GM12891 (cell line): Measurements from ENCODE around the gene OR52R1.

Source experiments
- POLR2A ChIP-seq: IDR thresholded peaks from 2 replicates; pipeline ENCODE4 v1.6.1; 2011; ENCODE audit warnings: low read depth, low read length, control low read depth
- POLR2AphosphoS5 ChIP-seq: IDR thresholded peaks from 2 replicates; pipeline ENCODE4 v1.6.1; 2011; ENCODE audit warnings: low read depth, low read length, control low read depth

GRCh38 chr11:4809246-4809645, 5.1 kb upstream of the OR52R1 start:
- TF ChIP-seq POLR2A (no peak), POLR2AphosphoS5 (no peak)
